RCC 7860 (cell line): Measurements from ENCODE around the gene ATP7B.
"Not testable (repeated sequence)": the region's sequence is repeated elsewhere in the genome, so short reads cannot be mapped to it uniquely, and the experiment has no call there.

Experiments
- DNase-seq: peaks from one replicate; pipeline ENCODE4 v3.0.0-alpha.2; 2015; ENCODE audit warnings: low spot score
- FAIRE-seq: peaks from 2 replicates; lab custom pipeline; 2012; peaks lifted over from hg19 to GRCh38; lab: Jason Lieb, UNC

Gene ATP7B

GRCh38 chr13:51924756-51925544 is 86.3 kb downstream of the ATP7B start:
- FAIRE-seq (no peak), DNase-seq (no peak)

GRCh38 chr13:51923983-51924539 is 87.2 kb downstream of the ATP7B start:
- no peak for FAIRE-seq

GRCh38 chr13:51922771-51923480 is 88.3 kb downstream of the ATP7B start:
- FAIRE-seq (no peak), DNase-seq (no peak)

More at GRCh38 chr13:51923983-51924539, 87.2 kb downstream of the ATP7B start:
- no peak for DNase-seq

GRCh38 chr13:51921790-51922740 is 89.2 kb downstream of the ATP7B start:
- FAIRE-seq (no peak), DNase-seq (no peak)

- no peak for FAIRE-seq
- no peak for DNase-seq
These were observed 90.5 kb downstream of the ATP7B start for GRCh38 chr13:51920786-51921185.

- no peak for DNase-seq
- no peak for FAIRE-seq
These were observed 91.0 kb downstream of the ATP7B start for GRCh38 chr13:51920267-51920666.

GRCh38 chr13:51919531-51919930 is 91.7 kb downstream of the ATP7B start:
- no peak for FAIRE-seq
- DNase-seq: no peak

GRCh38 chr13:51916962-51917361 is 94.3 kb downstream of the ATP7B start:
- FAIRE-seq (no peak), DNase-seq (no peak)

- no peak for DNase-seq
- no peak for FAIRE-seq
These were observed 95.0 kb downstream of the ATP7B start for GRCh38 chr13:51916051-51916818.

GRCh38 chr13:51914137-51914493 is 97.1 kb downstream of the ATP7B start:
- DNase-seq (no peak), FAIRE-seq (no peak)

GRCh38 chr13:51913421-51914136 is 97.7 kb downstream of the ATP7B start:
- DNase-seq (no peak), FAIRE-seq (no peak)

- DNase-seq: no peak
These were observed 98.6 kb downstream of the ATP7B start for GRCh38 chr13:51912511-51913225.

GRCh38 chr13:51912091-51912490 is 99.2 kb downstream of the ATP7B start:
- DNase-seq: no peak
- no peak for FAIRE-seq

More at GRCh38 chr13:51912511-51913225, 98.6 kb downstream of the ATP7B start:
- no peak for FAIRE-seq

GRCh38 chr13:51910508-51910907 is 100.7 kb downstream of the ATP7B start:
- FAIRE-seq (no peak), DNase-seq (no peak)

GRCh38 chr13:51909265-51909664 is 102.0 kb downstream of the ATP7B start:
- not testable (repeated sequence) for FAIRE-seq, DNase-seq

GRCh38 chr13:51907040-51907732 is 104.1 kb downstream of the ATP7B start:
- DNase-seq (no peak), FAIRE-seq (no peak)

- DNase-seq (no peak), FAIRE-seq (no peak)
These were observed 104.7 kb downstream of the ATP7B start for GRCh38 chr13:51906581-51906980.

- FAIRE-seq: no peak
- DNase-seq: no peak
These were observed 105.5 kb downstream of the ATP7B start for GRCh38 chr13:51905787-51906186.
